ENCODE measurements around the gene CPVL. TPM values are rescaled to one million over a fixed set of nuclear protein-coding genes. Genes with fewer than 3 reads are reported as not detected.

CPVL gene
- total RNA-seq, 1 donor from 2014 or later: not detected

DNA sequence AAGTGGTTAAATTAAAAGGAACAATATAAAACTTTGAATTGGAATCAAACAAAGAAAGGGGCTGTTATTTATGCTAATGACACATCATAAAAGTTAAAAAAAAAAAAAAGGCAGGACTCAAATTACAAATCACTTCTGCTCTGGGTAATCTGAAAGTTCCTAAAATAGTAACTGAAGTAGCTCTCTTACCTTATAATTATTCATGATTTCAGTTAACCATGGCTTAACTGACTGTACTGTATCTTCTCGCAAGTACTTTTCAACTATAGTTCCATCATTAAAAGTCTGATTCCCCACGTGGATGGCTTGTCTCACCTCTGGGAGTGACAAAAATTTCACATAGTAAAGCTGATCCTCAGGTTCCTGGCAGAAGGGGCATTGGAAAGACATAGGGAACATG lies 82.5 kb downstream of the CPVL start:
- DNase-seq (ENCODE audit: low read depth) (no peak), FAIRE-seq (no peak)
- Histone ChIP-seq H3K27me3 (ENCODE audit: control insufficient read depth, insufficient read depth, low read length) (no peaks in the 10 kb centered on the region), H3K36me3 (ENCODE audit: control insufficient read depth, insufficient read depth, low read length) (no peaks in the 10 kb centered on the region), H3K4me3 (ENCODE audit: low read depth, low read length) (no peak overlapping the region)
- TF ChIP-seq, protein P1, sequence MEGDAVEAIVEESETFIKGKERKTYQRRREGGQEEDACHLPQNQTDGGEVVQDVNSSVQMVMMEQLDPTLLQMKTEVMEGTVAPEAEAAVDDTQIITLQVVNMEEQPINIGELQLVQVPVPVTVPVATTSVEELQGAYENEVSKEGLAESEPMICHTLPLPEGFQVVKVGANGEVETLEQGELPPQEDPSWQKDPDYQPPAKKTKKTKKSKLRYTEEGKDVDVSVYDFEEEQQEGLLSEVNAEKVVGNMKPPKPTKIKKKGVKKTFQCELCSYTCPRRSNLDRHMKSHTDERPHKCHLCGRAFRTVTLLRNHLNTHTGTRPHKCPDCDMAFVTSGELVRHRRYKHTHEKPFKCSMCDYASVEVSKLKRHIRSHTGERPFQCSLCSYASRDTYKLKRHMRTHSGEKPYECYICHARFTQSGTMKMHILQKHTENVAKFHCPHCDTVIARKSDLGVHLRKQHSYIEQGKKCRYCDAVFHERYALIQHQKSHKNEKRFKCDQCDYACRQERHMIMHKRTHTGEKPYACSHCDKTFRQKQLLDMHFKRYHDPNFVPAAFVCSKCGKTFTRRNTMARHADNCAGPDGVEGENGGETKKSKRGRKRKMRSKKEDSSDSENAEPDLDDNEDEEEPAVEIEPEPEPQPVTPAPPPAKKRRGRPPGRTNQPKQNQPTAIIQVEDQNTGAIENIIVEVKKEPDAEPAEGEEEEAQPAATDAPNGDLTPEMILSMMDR (IDR thresholded peaks at IDR 0.05; ENCODE audit: insufficient read depth, low read length, severe bottlenecking): no peak

DNA sequence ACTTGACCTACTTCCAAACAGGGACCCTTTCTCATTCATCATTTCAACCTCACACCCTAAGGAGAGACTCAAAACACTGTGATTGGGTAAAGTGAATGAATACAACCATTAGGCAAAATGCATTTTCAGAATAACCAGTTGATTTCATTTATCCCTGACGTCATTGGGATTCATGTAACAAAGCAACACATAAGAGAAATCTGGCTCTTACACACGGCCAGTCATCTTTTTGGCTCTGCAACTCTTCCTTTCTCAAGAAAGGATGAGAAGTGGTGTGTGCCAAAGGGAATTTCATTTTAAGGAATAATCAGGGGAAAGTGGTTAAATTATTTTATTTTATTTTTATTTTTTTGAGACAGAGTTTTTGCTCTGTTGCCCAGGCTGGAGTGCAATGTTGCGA lies 83.1 kb downstream of the CPVL start:
- Histone ChIP-seq H3K36me3 (ENCODE audit: control insufficient read depth, insufficient read depth, low read length) (no peaks in the 10 kb centered on the region), H3K4me3 (ENCODE audit: low read depth, low read length) (no peak overlapping the region), H3K27me3 (ENCODE audit: control insufficient read depth, insufficient read depth, low read length) (no peaks in the 10 kb centered on the region)
- TF ChIP-seq, protein P1 (IDR thresholded peaks at IDR 0.05; ENCODE audit: insufficient read depth, low read length, severe bottlenecking): no peak
- no peak for DNase-seq (ENCODE audit: low read depth)
- no peak for FAIRE-seq

DNA sequence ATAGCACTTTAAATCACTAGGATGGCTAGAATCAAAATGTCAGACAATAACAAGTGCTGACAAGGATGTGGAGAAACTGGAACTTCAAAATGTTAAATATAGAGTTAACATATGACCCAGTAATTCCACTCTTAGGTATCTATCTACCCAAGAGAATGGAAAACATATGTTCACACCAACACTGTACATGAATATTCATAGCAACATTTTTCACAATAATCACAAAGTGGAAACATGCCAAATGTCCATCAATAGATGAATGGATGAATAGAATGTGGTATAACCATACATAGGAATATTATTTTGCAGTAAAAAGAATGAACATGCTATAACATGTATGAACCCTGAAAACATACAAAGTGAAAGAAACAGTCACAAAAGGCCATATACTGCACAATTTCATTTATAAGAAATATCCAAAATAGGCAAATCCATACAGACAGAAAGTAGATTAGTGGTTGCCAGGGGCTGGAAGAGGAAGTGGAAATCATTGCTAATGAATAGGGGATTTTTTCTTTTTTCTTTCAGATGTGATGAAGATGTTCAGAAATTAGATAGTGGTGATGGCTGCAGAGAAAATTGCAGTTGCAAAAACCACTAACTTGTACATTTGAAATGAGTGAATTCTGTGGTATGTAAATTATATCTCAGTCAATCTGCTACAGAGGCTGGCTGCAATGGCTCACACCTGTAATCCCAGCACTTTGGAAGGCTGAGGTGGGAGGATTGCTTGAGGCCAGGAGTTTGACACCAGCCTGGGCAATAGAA lies 93.0 kb downstream of the CPVL start:
- no peak for FAIRE-seq

DNA sequence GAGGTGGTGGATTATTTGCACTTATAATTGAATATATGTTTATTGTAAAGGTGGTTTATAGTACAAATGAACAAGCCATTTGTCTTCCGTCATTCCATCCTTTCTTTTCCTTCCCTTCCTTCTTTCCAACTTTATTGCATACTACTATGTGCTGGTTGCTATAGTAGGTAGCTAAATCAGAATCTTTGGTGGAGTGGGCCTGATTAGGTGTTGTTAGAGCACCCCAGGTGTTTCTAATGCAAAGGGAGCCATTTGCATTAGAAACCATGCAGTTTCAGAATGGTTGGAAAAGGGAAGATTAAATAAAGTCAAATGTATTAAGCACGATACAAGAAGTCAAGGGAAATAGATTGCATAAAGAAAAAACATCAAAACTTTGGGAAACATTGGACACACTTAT lies 99.4 kb downstream of the CPVL start:
- TF ChIP-seq, protein P1 (IDR thresholded peaks at IDR 0.05; ENCODE audit: insufficient read depth, low read length, severe bottlenecking): no peak
- no peaks in the 10 kb centered on the region for H3K27me3 ChIP-seq (ENCODE audit: control insufficient read depth, insufficient read depth, low read length)
- no peak overlapping the region for H3K4me3 ChIP-seq (ENCODE audit: low read depth, low read length)
- no peaks in the 10 kb centered on the region for H3K36me3 ChIP-seq (ENCODE audit: control insufficient read depth, insufficient read depth, low read length)
- DNase-seq (ENCODE audit: low read depth): no peak
- FAIRE-seq: no peak

More for the DNA sequence above, 93.0 kb downstream of the CPVL start:
- H3K36me3 ChIP-seq (ENCODE audit: control insufficient read depth, insufficient read depth, low read length): no peaks in the 10 kb centered on the region
- TF ChIP-seq, protein P1 (IDR thresholded peaks at IDR 0.05; ENCODE audit: insufficient read depth, low read length, severe bottlenecking): no peak
- H3K4me3 ChIP-seq (ENCODE audit: low read depth, low read length): no peak overlapping the region
- H3K27me3 ChIP-seq (ENCODE audit: control insufficient read depth, insufficient read depth, low read length): no peaks in the 10 kb centered on the region
- no peak for DNase-seq (ENCODE audit: low read depth)

DNA sequence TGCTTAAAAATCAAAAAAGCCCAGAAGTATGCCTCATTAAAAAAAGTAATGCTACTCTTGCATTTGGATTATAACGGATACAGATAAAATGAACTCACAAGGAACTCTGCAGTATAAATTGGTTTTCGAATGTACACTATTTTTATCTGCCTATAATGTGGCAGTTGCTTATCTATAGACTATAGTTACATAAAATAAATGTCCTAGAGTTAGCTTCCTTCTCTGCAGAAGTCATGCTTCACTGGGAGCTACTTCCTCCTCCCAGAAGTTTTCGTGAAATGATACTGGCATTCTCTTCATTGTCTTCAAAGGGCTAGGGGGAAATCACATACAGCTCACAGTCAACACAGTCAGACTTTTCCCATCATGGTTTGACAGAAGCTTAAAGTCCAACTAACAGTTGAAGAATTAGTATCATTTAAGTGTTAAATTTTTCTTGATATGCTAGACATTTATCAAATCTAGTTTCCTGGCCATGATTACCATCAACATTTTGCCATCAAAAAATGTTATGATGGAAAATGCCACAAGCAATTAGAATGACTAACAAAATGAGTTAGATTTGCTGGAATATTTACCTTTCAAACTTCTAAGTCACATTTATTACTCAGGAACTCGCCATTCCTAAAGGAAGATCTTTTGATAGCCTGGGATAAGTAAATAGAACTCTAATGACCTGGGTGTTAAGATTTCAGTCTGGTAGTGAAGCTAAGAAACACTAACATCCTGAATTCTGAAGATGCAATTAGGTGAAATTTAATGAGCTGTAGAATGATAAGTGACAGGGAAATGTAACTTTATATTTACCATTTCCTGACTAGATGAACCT lies 100.9 kb downstream of the CPVL start:
- DNase-seq (ENCODE audit: low read depth) (no peak), FAIRE-seq (no peak)
- Histone ChIP-seq H3K36me3 (ENCODE audit: control insufficient read depth, insufficient read depth, low read length) (no peaks in the 10 kb centered on the region), H3K4me3 (ENCODE audit: low read depth, low read length) (no peak overlapping the region), H3K27me3 (ENCODE audit: control insufficient read depth, insufficient read depth, low read length) (no peaks in the 10 kb centered on the region)
- TF ChIP-seq, protein P1 (IDR thresholded peaks at IDR 0.05; ENCODE audit: insufficient read depth, low read length, severe bottlenecking): no peak

Data from bronchial epithelial cell (primary cell).